ENCODE results near the gene PLOD2.

DNA sequence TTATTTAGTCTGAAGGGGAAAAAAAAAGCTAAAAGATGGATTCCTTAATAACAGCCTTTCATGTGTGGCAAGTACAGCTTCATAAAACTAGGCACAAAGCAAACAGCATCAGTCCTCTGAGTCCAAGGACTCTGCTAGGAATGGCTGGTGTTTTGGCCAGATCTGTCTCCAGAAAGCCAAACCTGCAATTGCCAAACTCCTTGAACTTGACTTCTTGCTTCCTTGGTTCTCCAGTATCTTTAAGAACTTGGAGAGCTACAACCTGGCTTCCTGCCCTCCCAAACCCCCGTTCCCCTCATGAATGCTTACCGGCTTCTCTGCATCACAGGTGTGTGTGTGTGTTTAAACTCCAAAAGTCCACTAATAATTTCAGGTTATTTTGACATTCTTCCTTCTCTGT lies 1.6 kb upstream of the PLOD2 start:
- TF ChIP-seq, protein P1, sequence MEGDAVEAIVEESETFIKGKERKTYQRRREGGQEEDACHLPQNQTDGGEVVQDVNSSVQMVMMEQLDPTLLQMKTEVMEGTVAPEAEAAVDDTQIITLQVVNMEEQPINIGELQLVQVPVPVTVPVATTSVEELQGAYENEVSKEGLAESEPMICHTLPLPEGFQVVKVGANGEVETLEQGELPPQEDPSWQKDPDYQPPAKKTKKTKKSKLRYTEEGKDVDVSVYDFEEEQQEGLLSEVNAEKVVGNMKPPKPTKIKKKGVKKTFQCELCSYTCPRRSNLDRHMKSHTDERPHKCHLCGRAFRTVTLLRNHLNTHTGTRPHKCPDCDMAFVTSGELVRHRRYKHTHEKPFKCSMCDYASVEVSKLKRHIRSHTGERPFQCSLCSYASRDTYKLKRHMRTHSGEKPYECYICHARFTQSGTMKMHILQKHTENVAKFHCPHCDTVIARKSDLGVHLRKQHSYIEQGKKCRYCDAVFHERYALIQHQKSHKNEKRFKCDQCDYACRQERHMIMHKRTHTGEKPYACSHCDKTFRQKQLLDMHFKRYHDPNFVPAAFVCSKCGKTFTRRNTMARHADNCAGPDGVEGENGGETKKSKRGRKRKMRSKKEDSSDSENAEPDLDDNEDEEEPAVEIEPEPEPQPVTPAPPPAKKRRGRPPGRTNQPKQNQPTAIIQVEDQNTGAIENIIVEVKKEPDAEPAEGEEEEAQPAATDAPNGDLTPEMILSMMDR (IDR thresholded peaks at IDR 0.05; ENCODE audit: insufficient read depth, low read depth, low read length): no peak
- no peak for TF ChIP-seq EZH2 (IDR thresholded peaks at IDR 0.05; ENCODE audit: insufficient read depth, low read length)

All from astrocyte (in vitro differentiated cells and primary cell).